ENCODE measurements around the gene SPATA20. TPM values are rescaled to one million over a fixed set of nuclear protein-coding genes. Genes with fewer than 3 reads are reported as not detected.

SPATA20 gene
- polyA plus RNA-seq, 1 donor from 2014 or later: 12.8 TPM

DNA sequence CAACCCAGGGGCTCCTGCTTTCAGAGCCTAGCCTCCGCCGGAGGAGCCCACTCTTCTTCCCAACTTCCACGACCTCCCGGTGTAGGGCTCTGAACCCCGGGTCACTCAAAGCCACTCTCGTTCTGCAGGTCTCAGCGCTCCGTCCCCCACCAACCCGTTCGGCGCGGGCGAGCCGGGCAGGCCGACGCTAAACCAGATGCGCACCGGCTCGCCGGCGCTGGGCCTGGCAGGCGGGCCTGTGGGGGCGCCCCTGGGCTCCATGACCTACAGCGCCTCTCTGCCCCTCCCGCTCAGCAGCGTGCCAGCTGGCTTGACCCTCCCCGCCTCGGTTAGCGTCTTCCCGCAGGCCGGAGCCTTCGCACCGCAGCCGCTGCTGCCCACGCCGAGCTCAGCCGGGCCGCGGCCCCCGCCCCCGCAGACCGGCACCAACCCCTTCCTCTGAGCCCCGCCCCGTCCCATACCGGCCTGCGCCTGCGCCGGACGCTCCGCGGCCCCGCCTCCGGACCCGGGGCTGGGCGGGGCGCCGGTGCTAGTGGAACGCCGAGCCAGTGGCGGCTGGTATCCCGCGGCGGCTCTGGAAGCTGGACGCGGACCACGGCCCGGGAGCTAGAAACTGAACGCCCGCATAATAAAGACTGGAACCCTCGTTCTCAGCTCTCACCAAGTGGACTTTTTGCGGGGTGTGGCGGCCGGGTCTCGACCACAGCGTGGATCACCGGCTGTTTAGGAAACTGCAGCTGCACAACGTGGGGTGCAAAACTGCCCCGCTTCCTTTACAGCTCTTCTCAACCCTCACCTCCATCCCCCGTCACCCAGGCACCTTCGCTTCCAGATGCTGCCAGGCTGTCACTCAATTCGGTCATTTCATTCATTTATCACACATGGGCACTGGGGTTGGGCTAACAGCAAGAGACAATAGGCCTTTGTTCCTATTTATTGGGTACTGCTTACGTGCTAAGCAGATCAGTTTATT, 5.0 kb upstream of the SPATA20 start:
- H3K27ac Mint-ChIP-seq: peak overlapping the region in 2 of 3 donors; percentile 11 to 86
- H3K4me1 Mint-ChIP-seq: peaks cover 9 to 18% (median 10%) of the 10 kb centered on the region in 3 donors
- peaks cover 0 to 1% (median 0%) of the 10 kb centered on the region in 3 donors for H3K9me3 Mint-ChIP-seq
- peak overlapping the region; percentile 81 to 95 (median 89) for H3K4me3 Mint-ChIP-seq
- peaks cover 1% of the 10 kb centered on the region for H3K27me3 Mint-ChIP-seq
- no peaks in the 10 kb centered on the region for H3K36me3 Mint-ChIP-seq

DNA sequence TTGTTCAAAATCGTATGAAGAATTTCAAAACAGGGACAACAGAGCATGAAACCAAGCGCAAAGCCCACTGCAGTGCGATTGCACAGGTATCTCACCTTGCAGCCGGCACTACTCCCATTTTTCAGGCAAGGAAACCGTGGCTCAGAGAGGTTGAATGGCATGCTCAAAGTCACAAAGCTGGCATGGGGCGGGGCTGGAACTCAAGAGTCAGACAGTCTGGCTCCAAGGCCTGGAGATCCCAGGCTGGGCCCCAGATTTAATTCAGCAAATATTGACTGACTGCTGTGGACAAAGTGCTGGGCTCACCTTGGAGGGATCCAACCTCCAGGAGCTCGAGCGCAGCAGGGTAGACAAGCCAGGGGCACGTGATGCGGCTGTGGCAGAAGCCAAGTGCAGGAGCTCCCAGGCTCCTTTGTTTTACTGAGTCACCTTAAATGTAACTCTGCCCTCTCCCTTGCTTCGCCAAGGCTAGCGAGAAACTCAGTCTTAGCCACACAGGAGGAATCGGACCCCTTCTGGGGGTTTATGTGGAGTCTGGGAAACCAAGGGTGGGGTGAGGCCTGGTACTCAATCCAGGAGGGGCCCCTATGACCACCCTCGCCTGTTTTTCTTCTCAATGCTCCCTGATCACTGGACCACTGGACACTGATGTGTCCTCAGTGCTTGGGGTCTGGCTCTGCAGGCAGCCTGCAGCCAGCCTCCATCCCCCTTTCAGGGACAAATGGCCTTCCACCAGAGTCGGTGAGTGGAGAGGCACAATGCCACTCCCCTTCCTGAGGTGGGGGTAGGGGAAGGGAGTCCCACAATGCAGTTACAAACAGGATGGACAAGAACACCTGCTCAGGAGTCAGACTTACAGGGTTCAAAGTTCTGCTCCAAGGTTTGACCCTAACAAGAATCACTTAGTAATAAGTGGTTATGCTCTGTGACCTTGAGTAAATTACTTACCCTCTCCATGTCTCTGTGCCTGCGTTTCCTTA, 3.9 kb upstream of the SPATA20 start:
- peak overlapping the region; percentile 40 to 56 (median 43) for H3K27ac Mint-ChIP-seq

DNA sequence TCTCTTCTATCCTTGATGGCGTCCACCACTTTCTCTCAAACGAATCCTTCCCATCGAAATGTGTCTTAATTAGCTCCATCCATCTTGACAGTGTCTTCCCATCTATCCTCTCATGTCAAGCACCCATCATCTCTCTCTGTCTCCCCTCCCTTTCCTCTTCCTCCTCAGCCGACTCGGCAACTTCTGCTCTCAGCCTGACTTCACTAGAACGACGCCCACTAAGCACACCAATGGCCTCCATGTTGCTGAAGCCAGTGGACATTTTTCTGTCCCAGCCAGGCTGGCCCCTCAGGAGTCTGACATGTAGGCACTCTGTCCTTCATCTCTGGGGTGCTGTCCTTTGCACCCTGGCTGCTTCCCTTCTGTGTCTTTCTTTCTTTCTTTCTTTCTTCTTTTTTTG, 2.5 kb upstream of the SPATA20 start:
- Mint-ChIP-seq H3K27ac (no peak overlapping the region), H3K27me3 (peaks cover 1% of the 10 kb centered on the region), H3K4me1 (peaks cover 13 to 18% (median 13%) of the 10 kb centered on the region in 3 donors), H3K4me3 (peak overlapping the region; percentile 9 to 68 (median 24)), H3K36me3 (no peaks in the 10 kb centered on the region), H3K9me3 (peaks cover 0 to 1% (median 0%) of the 10 kb centered on the region in 3 donors)

More for the DNA sequence above, 3.9 kb upstream of the SPATA20 start:
- no peaks in the 10 kb centered on the region for H3K36me3 Mint-ChIP-seq
- peaks cover 0 to 1% (median 0%) of the 10 kb centered on the region in 3 donors for H3K9me3 Mint-ChIP-seq
- peaks cover 13 to 18% (median 13%) of the 10 kb centered on the region in 3 donors for H3K4me1 Mint-ChIP-seq
- H3K4me3 Mint-ChIP-seq: peak overlapping the region; percentile 81 to 95 (median 89)
- H3K27me3 Mint-ChIP-seq: peaks cover 1% of the 10 kb centered on the region

DNA sequence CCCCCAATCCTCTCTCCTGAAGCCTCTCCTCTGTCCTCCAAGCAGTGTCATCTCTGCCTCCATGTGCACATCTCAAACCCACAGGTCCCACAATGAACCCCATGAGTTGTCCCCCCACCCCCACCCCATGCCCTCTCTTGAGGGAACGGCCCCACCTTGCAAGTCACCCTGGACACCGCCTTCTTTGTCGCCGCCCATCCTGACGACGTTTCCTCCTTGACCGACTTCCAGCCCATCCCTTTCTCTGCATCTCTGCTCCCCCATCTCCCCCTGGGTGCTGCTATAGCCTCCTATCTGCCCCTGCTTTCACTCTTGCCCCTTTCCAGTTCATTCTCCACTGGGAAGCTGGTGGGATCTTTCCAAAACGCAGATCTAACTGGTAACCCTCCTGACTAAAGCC, 1.7 kb upstream of the SPATA20 start:
- Mint-ChIP-seq H3K4me1 (peaks cover 13 to 18% (median 14%) of the 10 kb centered on the region in 3 donors), H3K27me3 (peaks cover 1% of the 10 kb centered on the region), H3K27ac (no peak overlapping the region), H3K9me3 (peaks cover 0 to 1% (median 0%) of the 10 kb centered on the region in 3 donors), H3K4me3 (peak overlapping the region in 1 of 4 donors; percentile 84), H3K36me3 (peaks cover 2% of the 10 kb centered on the region)

DNA sequence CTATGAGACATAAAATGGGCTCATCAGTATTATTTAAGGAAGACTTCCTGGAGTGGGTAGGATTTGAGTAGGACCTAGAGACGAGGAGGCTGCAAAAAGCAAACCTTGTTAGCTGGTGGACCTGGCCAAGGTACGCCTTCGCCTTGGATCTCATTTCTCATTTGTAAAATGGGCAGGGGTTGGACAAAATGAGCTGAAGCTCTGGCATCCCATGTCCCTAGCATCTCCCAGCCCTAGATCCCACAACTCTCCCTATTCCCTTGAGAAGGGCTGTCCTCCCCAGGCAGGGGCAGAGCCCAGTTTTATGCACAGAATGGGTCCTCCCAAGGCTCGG, 306 bp upstream of the SPATA20 start:
- Mint-ChIP-seq H3K4me1 (peaks cover 12 to 16% (median 13%) of the 10 kb centered on the region in 3 donors), H3K9me3 (peaks cover 0 to 1% (median 0%) of the 10 kb centered on the region in 3 donors), H3K27ac (peak overlapping the region in 2 of 3 donors; percentile 9 to 27), H3K4me3 (peak overlapping the region; percentile 67 to 89 (median 78)), H3K27me3 (peaks cover under 1% of the 10 kb centered on the region), H3K36me3 (peaks cover 4% of the 10 kb centered on the region)

DNA sequence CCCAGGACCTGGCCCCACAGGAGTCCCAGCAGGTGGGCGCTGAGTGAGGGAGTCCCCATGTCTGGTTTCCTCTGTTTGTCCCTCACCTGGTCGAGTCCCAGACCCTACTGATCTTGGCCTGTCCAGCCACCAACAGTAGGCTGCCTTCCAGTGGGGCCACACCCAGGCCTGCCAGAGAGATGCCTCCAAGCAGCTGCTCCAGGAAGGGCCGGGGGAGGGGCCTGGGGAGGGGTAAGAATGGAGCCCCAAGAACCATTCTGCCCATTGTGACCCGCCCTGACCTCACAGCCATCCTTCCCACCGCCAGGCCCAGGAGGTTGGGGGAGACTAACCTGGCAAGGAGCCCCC, 736 bp downstream of the SPATA20 start:
- Mint-ChIP-seq H3K27me3 (no peaks in the 10 kb centered on the region), H3K4me1 (peaks cover 7 to 8% (median 8%) of the 10 kb centered on the region in 3 donors), H3K9me3 (peaks cover 0 to 1% (median 0%) of the 10 kb centered on the region in 3 donors), H3K27ac (peak overlapping the region in 2 of 3 donors; percentile 9 to 90), H3K36me3 (peaks cover 4% of the 10 kb centered on the region), H3K4me3 (peak overlapping the region; percentile 72 to 94 (median 82))

DNA sequence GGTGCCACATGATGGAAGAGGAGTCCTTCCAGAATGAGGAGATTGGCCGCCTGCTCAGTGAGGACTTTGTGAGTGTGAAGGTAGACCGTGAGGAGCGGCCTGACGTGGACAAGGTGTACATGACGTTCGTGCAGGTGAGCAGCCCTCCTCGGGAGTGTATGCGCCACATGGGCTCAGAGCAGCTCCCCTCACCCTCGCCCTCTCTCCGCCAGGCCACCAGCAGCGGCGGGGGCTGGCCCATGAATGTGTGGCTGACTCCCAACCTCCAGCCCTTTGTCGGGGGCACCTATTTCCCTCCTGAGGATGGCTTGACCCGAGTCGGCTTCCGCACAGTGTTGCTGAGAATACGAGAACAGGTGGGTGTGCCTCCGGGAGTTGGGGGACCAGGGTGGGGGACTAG, 1.9 kb downstream of the SPATA20 start:
- no peak overlapping the region for H3K4me3 Mint-ChIP-seq

DNA sequence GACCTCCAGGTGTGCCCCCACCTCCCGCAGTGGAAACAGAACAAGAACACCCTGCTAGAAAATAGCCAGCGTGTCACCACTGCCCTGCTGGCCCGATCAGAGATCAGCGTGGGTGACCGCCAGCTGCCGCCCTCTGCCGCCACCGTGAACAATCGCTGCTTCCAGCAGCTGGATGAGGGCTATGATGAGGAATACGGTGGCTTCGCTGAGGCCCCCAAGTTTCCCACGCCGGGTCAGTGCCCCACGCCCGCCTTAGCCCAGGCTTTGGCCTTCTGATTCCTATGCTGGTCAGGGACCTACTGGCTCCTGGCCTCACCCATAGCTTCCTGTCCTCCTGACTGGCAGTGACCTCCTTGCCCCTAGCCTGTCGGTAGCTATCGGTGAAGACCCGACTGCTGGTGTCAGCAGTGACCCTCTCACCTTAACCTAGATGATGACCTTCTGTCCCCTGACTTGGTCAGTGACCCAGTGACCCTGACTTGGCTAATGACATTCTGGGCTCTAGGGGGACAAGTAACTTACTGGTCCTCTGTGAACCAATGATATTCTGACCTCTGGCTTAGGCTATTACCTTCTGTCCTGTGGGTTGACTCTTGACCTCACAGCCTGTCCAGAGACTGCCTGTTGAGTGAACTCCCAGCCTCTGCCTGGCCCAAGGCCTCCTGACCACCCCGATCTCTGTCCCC, 2.4 kb downstream of the SPATA20 start:
- peaks cover 4% of the 10 kb centered on the region for H3K36me3 Mint-ChIP-seq
- H3K9me3 Mint-ChIP-seq: peaks cover 0 to 1% (median 0%) of the 10 kb centered on the region in 3 donors
- H3K27ac Mint-ChIP-seq: peak overlapping the region in 1 of 3 donors; percentile 15
- H3K4me1 Mint-ChIP-seq: peaks cover 0 to 8% (median 7%) of the 10 kb centered on the region in 3 donors
- no peaks in the 10 kb centered on the region for H3K27me3 Mint-ChIP-seq
- H3K4me3 Mint-ChIP-seq: peak overlapping the region in 2 of 4 donors; percentile 11 to 68

More for the DNA sequence above, 1.9 kb downstream of the SPATA20 start:
- Mint-ChIP-seq H3K9me3 (peaks cover 0 to 1% (median 0%) of the 10 kb centered on the region in 3 donors), H3K36me3 (peaks cover 4% of the 10 kb centered on the region), H3K27ac (no peak overlapping the region), H3K27me3 (no peaks in the 10 kb centered on the region), H3K4me1 (peaks cover 5 to 8% (median 7%) of the 10 kb centered on the region in 3 donors)

DNA sequence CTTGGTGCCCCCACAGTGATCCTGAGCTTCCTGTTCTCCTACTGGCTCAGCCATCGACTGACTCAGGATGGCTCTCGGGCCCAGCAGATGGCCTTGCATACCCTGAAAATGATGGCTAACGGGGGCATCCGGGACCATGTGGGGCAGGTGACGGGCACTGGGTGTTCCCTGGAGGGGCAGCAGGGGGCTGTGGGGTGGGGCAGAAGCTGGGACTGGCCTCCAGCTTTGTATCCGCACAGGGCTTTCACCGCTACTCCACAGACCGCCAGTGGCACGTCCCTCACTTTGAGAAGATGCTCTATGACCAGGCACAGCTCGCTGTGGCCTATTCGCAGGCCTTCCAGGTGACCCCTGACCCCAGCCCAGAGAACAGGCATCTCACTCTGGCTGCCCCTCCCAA, 3.0 kb downstream of the SPATA20 start:
- Mint-ChIP-seq H3K27ac (peak overlapping the region in 1 of 3 donors; percentile 15), H3K9me3 (peaks cover 0 to 1% (median 0%) of the 10 kb centered on the region in 3 donors), H3K27me3 (no peaks in the 10 kb centered on the region), H3K36me3 (peaks cover 9% of the 10 kb centered on the region), H3K4me3 (no peak overlapping the region), H3K4me1 (peaks cover 0 to 10% (median 7%) of the 10 kb centered on the region in 3 donors)

DNA sequence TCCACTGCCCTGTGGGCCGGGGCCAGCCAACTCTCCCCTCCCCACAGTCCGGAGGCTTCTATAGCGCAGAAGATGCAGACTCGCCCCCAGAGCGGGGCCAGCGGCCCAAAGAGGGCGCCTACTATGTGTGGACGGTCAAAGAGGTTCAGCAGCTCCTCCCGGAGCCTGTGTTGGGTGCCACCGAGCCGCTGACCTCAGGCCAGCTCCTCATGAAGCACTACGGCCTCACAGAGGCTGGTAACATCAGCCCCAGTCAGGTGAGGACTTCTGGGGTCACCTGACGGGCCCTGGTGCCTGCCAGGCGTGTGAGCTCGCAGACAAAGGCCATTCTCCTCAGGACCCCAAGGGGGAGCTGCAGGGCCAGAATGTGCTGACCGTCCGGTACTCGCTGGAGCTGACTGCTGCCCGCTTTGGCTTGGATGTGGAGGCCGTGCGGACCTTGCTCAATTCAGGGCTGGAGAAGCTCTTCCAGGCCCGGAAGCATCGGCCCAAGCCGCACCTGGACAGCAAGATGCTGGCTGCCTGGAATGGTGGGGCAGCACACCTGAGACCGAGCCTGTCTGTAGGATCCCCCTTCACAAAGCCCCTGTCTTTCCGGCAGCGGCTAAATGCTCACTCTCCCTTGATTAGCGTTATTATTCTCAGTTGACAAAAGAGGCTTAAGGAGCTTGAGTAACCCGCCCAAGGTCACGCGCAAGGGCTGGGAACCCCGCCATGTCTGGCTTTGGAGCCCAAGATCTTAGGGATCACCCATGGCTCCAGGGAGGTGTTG, 3.9 kb downstream of the SPATA20 start:
- Mint-ChIP-seq H3K27me3 (no peaks in the 10 kb centered on the region), H3K4me1 (peaks cover 0 to 10% (median 7%) of the 10 kb centered on the region in 3 donors), H3K9me3 (no peaks in the 10 kb centered on the region), H3K4me3 (peak overlapping the region in 1 of 4 donors; percentile 39), H3K27ac (no peak overlapping the region), H3K36me3 (peaks cover 11% of the 10 kb centered on the region)

DNA sequence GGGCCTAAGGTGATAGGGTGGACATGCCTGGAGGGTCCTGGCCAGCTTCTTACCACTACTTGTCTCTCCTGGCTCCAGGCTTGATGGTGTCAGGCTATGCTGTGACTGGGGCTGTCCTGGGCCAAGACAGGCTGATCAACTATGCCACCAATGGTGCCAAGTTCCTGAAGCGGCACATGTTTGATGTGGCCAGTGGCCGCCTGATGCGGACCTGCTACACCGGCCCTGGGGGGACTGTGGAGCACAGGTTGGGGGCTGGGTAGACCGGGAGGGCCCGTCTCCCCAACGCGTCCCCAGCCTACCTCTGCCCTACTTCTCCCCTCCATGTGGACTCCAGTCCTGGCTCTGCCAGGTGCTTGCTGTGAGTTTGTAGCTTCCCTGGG, 4.5 kb downstream of the SPATA20 start:
- Mint-ChIP-seq H3K36me3 (peaks cover 14% of the 10 kb centered on the region), H3K4me1 (peaks cover 0 to 8% (median 7%) of the 10 kb centered on the region in 3 donors), H3K9me3 (no peaks in the 10 kb centered on the region), H3K27me3 (peaks cover 1% of the 10 kb centered on the region), H3K4me3 (no peak overlapping the region), H3K27ac (no peak overlapping the region)

DNA sequence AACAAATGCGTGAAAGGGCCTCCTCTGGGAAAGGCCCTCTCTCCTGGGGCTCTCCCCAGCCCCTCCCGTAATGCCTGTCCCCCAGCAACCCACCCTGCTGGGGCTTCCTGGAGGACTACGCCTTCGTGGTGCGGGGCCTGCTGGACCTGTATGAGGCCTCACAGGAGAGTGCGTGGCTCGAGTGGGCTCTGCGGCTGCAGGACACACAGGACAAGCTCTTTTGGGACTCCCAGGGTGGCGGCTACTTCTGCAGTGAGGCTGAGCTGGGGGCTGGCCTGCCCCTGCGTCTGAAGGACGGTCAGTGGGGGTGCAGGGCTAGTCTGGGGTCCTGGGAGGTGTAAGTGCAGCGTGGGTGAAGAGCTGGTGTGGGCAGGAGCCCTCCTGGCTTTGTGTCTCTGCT, 4.9 kb downstream of the SPATA20 start:
- Mint-ChIP-seq H3K4me3 (no peak overlapping the region), H3K9me3 (no peaks in the 10 kb centered on the region), H3K36me3 (peaks cover 14% of the 10 kb centered on the region), H3K27ac (peak overlapping the region in 1 of 3 donors; percentile 6), H3K27me3 (peaks cover 1% of the 10 kb centered on the region), H3K4me1 (peaks cover 0 to 5% (median 5%) of the 10 kb centered on the region in 3 donors)

DNA sequence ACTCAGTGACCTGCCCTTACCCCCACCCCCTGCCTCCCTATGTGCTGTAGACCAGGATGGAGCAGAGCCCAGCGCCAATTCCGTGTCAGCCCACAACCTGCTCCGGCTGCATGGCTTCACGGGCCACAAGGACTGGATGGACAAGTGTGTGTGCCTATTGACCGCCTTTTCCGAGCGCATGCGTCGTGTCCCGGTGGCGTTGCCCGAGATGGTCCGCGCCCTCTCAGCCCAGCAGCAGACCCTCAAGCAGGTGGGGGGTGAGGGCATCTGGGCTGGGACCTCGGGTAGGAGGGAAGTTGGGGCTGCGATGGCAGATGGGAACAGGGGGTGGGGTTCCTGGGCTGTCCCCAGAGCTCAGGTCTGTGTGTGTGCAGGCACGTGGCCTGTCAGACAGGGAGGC, 7.2 kb downstream of the SPATA20 start:
- Mint-ChIP-seq H3K4me3 (peak overlapping the region in 1 of 4 donors; percentile 4), H3K9me3 (no peaks in the 10 kb centered on the region), H3K4me1 (peaks cover 2 to 5% (median 2%) of the 10 kb centered on the region in 3 donors), H3K36me3 (peaks cover 14% of the 10 kb centered on the region), H3K27me3 (peaks cover 15% of the 10 kb centered on the region), H3K27ac (no peak overlapping the region)

Data from IgD-negative memory B cell (primary cell).